ENCODE results near the gene TRAF3IP1. TPM values are rescaled to one million over a fixed set of nuclear protein-coding genes. Genes with fewer than 3 reads are reported as not detected.

TRAF3IP1 gene
- total and polyA plus RNA-seq, 2 of the 13 experiments (the other 11 are each of a cell fraction or from before 2014, with no cell fraction given), result 4.1 to 12.9 TPM

DNA sequence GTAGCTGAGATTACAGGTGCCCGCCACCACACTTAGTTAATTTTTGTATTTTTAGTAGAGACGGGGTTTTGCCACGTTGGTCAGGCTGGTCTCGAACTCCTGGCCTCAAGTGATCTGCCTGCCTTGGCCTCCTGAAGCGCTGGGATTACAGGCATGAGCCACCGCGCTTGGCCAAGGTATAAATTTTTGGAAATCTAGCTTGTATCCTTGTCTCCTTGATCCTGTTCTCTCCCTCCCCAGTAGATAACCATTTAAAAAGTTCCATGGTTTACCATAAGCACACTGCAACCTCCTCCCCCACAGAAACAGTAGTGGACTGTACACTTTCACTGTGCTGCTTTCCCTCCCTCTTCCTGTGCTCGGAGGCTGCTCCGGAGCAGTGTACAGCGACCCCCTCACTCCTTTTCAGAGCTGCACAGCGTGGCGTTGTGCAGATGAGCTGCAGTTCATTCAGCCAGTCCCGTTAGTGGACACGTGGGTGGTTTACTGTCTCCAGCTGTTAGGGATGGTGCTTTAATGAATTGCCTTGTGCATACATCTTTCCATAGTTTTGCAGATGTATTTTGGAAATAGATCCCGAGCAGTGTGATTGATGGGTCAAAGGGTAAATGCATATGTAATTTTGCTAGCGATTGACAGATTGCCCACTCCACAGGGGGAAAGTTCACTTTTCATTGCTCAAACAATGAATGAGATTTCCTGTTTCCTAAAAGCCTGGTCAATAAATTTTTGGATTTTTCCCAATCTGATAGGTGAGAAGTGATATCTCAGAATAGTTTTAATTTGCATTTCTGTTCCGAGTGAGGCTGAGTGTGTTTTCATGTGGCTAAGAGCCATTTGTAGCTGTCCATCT lies 121.2 kb downstream of the TRAF3IP1 start (continued):
- TF ChIP-seq, protein P1, sequence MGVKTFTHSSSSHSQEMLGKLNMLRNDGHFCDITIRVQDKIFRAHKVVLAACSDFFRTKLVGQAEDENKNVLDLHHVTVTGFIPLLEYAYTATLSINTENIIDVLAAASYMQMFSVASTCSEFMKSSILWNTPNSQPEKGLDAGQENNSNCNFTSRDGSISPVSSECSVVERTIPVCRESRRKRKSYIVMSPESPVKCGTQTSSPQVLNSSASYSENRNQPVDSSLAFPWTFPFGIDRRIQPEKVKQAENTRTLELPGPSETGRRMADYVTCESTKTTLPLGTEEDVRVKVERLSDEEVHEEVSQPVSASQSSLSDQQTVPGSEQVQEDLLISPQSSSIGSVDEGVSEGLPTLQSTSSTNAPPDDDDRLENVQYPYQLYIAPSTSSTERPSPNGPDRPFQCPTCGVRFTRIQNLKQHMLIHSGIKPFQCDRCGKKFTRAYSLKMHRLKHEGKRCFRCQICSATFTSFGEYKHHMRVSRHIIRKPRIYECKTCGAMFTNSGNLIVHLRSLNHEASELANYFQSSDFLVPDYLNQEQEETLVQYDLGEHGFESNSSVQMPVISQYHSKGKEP (CRISPR knock-in tag; IDR thresholded peaks at IDR 0.05), result no peak
- TF ChIP-seq ZNF781 (CRISPR knock-in tag; IDR thresholded peaks at IDR 0.05; ENCODE audit: borderline replicate concordance, not compliant biosample characterization), result peak; percentile 28
- TF ChIP-seq SUZ12 (IDR thresholded peaks at IDR 0.05; ENCODE audit: low read depth, low read length), result no peak
- no peak for TF ChIP-seq PCBP2 (optimal IDR thresholded peaks at IDR 0.05; ENCODE audit: low read depth, low read length, poor library complexity, severe bottlenecking)
- peak; percentile 70 for TF ChIP-seq ZNF441 (CRISPR knock-in tag; IDR thresholded peaks at IDR 0.05; ENCODE audit: borderline replicate concordance)
- TF ChIP-seq MZF1 (CRISPR knock-in tag; IDR thresholded peaks at IDR 0.05; ENCODE audit: borderline replicate concordance), result no peak
- peak; percentile 97; the same call in 1 of the 2 replicates for TF ChIP-seq ZNF567 (CRISPR knock-in tag; IDR thresholded peaks at IDR 0.05; ENCODE audit: borderline replicate concordance)
- TF ChIP-seq, protein P2, sequence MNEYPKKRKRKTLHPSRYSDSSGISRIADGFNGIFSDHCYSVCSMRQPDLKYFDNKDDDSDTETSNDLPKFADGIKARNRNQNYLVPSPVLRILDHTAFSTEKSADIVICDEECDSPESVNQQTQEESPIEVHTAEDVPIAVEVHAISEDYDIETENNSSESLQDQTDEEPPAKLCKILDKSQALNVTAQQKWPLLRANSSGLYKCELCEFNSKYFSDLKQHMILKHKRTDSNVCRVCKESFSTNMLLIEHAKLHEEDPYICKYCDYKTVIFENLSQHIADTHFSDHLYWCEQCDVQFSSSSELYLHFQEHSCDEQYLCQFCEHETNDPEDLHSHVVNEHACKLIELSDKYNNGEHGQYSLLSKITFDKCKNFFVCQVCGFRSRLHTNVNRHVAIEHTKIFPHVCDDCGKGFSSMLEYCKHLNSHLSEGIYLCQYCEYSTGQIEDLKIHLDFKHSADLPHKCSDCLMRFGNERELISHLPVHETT (CRISPR knock-in tag; conservative IDR thresholded peaks at IDR 0.05), result no peak
- TF ChIP-seq ZNF496 (CRISPR knock-in tag; IDR thresholded peaks at IDR 0.05; ENCODE audit: insufficient replicate concordance), result no peak
- TF ChIP-seq ESRRA (CRISPR knock-in tag; IDR thresholded peaks at IDR 0.05; ENCODE audit: low read depth), result no peak; the same call in none of the 2 replicates
- TF ChIP-seq TOPORS (CRISPR knock-in tag; IDR thresholded peaks at IDR 0.05), result peak; percentile 71; the same call in 1 of the 2 replicates
- TF ChIP-seq ZNF205 (CRISPR knock-in tag; IDR thresholded peaks at IDR 0.05), result peak; percentile 90
- TF ChIP-seq, protein P3, sequence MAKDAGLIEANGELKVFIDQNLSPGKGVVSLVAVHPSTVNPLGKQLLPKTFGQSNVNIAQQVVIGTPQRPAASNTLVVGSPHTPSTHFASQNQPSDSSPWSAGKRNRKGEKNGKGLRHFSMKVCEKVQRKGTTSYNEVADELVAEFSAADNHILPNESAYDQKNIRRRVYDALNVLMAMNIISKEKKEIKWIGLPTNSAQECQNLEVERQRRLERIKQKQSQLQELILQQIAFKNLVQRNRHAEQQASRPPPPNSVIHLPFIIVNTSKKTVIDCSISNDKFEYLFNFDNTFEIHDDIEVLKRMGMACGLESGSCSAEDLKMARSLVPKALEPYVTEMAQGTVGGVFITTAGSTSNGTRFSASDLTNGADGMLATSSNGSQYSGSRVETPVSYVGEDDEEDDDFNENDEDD (CRISPR knock-in tag; IDR thresholded peaks at IDR 0.05; ENCODE audit: borderline replicate concordance), result peak; percentile 85; the same call in 1 of the 2 replicates
- TF ChIP-seq ZNF619 (CRISPR knock-in tag; IDR thresholded peaks at IDR 0.05), result peak; percentile 53; the same call in 1 of the 2 replicates
- TF ChIP-seq MIXL1 (CRISPR knock-in tag; IDR thresholded peaks at IDR 0.05), result peak; percentile 58; the same call in 1 of the 2 replicates
- 0 out of 2 replicates have a peak, but pooled peaks have one; percentile 39 for TF ChIP-seq CHCHD3 (CRISPR knock-in tag; IDR thresholded peaks at IDR 0.05)
- TF ChIP-seq ZNF331 (CRISPR knock-in tag; IDR thresholded peaks at IDR 0.05), result peak; percentile 96
- TF ChIP-seq ONECUT2 (CRISPR knock-in tag; IDR thresholded peaks at IDR 0.05), result peak; percentile 52; the same call in 1 of the 2 replicates
- no peak for TF ChIP-seq MAFK (conservative IDR thresholded peaks at IDR 0.05 in 1 of 2, IDR thresholded peaks at IDR 0.05 in 1 of 2; ENCODE audit: low read length in 2 of 2)
- no peak for TF ChIP-seq TBX3 (IDR thresholded peaks at IDR 0.05; ENCODE audit: borderline replicate concordance)
- TF ChIP-seq HNRNPH1 (optimal IDR thresholded peaks at IDR 0.05; ENCODE audit: low read depth, low read length), result no peak
- TF ChIP-seq, protein P4, sequence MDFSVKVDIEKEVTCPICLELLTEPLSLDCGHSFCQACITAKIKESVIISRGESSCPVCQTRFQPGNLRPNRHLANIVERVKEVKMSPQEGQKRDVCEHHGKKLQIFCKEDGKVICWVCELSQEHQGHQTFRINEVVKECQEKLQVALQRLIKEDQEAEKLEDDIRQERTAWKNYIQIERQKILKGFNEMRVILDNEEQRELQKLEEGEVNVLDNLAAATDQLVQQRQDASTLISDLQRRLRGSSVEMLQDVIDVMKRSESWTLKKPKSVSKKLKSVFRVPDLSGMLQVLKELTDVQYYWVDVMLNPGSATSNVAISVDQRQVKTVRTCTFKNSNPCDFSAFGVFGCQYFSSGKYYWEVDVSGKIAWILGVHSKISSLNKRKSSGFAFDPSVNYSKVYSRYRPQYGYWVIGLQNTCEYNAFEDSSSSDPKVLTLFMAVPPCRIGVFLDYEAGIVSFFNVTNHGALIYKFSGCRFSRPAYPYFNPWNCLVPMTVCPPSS (IDR thresholded peaks at IDR 0.05), result no peak
- no peak for TF ChIP-seq MED8 (CRISPR knock-in tag; IDR thresholded peaks at IDR 0.05; ENCODE audit: insufficient replicate concordance)
- TF ChIP-seq CBX1 (IDR thresholded peaks at IDR 0.05; ENCODE audit: low read depth), result peak; percentile 73
- peak; percentile 96 for TF ChIP-seq DMAP1 (CRISPR knock-in tag; IDR thresholded peaks at IDR 0.05)
- no peak for TF ChIP-seq ZNF720 (CRISPR knock-in tag; IDR thresholded peaks at IDR 0.05)
